Neural progenitor cell (in vitro differentiated cells): ENCODE measurements around the gene KIAA1549.

Experiments used
- EZH2 ChIP-seq: fragments of 200-600 bp; sonication (generic); IDR thresholded peaks from 2 replicates; pipeline ENCODE4 v1.6.1; 2017; ENCODE audit warnings: antibody characterized with exemption, mild to moderate bottlenecking, moderate library complexity
- TF ChIP-seq, protein P1 (sequence below): fragments of 200-600 bp; sonication (generic); IDR thresholded peaks from 2 replicates; pipeline ENCODE4 v1.5.1; 2017; ENCODE audit warnings: antibody characterized with exemption, mild to moderate bottlenecking

DNA sequence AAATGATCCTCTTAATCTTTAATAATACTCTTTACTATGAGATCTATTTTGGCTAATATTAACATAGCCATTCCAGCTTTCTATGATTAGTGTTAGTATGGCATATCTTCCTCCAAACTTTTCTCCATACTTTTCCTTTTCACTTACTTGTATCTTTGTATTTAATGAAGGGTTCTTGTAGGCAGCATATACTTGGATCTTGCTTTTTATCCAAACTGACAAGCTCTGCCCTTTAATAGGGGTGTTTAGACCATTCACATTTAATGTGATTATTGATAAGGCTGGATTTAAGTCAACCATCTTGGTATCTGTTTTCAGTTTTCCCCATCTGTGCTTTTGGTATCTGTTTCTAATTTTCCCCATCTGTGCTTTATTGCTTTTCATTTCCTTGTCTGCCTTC is 123.5 kb downstream of the KIAA1549 start:
- no peak for TF ChIP-seq EZH2
- TF ChIP-seq, protein P1, sequence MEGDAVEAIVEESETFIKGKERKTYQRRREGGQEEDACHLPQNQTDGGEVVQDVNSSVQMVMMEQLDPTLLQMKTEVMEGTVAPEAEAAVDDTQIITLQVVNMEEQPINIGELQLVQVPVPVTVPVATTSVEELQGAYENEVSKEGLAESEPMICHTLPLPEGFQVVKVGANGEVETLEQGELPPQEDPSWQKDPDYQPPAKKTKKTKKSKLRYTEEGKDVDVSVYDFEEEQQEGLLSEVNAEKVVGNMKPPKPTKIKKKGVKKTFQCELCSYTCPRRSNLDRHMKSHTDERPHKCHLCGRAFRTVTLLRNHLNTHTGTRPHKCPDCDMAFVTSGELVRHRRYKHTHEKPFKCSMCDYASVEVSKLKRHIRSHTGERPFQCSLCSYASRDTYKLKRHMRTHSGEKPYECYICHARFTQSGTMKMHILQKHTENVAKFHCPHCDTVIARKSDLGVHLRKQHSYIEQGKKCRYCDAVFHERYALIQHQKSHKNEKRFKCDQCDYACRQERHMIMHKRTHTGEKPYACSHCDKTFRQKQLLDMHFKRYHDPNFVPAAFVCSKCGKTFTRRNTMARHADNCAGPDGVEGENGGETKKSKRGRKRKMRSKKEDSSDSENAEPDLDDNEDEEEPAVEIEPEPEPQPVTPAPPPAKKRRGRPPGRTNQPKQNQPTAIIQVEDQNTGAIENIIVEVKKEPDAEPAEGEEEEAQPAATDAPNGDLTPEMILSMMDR, result no peak
